ENCODE data around the gene MYO10.

Gene MYO10

GRCh38 chr5:16618138-16618897 is 317.8 kb downstream of the MYO10 start:
- Histone ChIP-seq H3K36me3 (ENCODE audit: insufficient read depth, insufficient read length, low read length) (no peaks in the 10 kb centered on the region), H3K4me1 (ENCODE audit: insufficient read depth, insufficient read length) (peaks cover 2% of the 10 kb centered on the region), H3K27me3 (ENCODE audit: insufficient read depth, insufficient read length) (peaks cover 49% of the 10 kb centered on the region), H3K9me3 (ENCODE audit: insufficient read depth, low read length) (no peaks in the 10 kb centered on the region), H3K4me3 (ENCODE audit: insufficient read length, low read depth) (no peak overlapping the region), H3K9ac (ENCODE audit: insufficient read length, low read depth) (no peak overlapping the region)
- no peak for TF ChIP-seq YY1 (IDR thresholded peaks at IDR 0.05; ENCODE audit: insufficient read depth, insufficient read length)
- no peak for TF ChIP-seq SUZ12 (IDR thresholded peaks at IDR 0.05; ENCODE audit: extremely low read depth, insufficient read depth, insufficient read length)
- TF ChIP-seq ZNF274 (IDR thresholded peaks at IDR 0.05; ENCODE audit: low read depth, low read length): no peak
- no peak for DNase-seq (ENCODE audit: low read depth, low spot score)

GRCh38 chr5:16617274-16617968 is 318.7 kb downstream of the MYO10 start:
- Histone ChIP-seq H3K36me3 (ENCODE audit: insufficient read depth, insufficient read length, low read length) (no peaks in the 10 kb centered on the region), H3K9ac (ENCODE audit: insufficient read length, low read depth) (peak overlapping the region; percentile 78), H3K27me3 (ENCODE audit: insufficient read depth, insufficient read length) (peaks cover 49% of the 10 kb centered on the region), H3K4me1 (ENCODE audit: insufficient read depth, insufficient read length) (peaks cover 2% of the 10 kb centered on the region), H3K9me3 (ENCODE audit: insufficient read depth, low read length) (no peaks in the 10 kb centered on the region), H3K4me3 (ENCODE audit: insufficient read length, low read depth) (peak overlapping the region; percentile 61)
- TF ChIP-seq SUZ12 (IDR thresholded peaks at IDR 0.05; ENCODE audit: extremely low read depth, insufficient read depth, insufficient read length): no peak
- TF ChIP-seq YY1 (IDR thresholded peaks at IDR 0.05; ENCODE audit: insufficient read depth, insufficient read length): no peak
- no peak for DNase-seq (ENCODE audit: low read depth, low spot score)

- peaks cover 49% of the 10 kb centered on the region for H3K27me3 ChIP-seq (ENCODE audit: insufficient read depth, insufficient read length)
- peak; percentile 16 for DNase-seq (ENCODE audit: low read depth, low spot score)
These were observed 319.4 kb downstream of the MYO10 start, which contains the start of gene RETREG1 for GRCh38 chr5:16616536-16617273. RETREG1 (minus strand) TSS chr5:16616997; CDS start chr5:16616971, 26 bp downstream.

GRCh38 chr5:16615741-16616535 is 320.1 kb downstream of the MYO10 start:
- Histone ChIP-seq H3K9me3 (ENCODE audit: insufficient read depth, low read length) (no peaks in the 10 kb centered on the region), H3K9ac (ENCODE audit: insufficient read length, low read depth) (peak overlapping the region; percentile 78), H3K4me3 (ENCODE audit: insufficient read length, low read depth) (peak overlapping the region; percentile 61), H3K27me3 (ENCODE audit: insufficient read depth, insufficient read length) (peaks cover 49% of the 10 kb centered on the region), H3K36me3 (ENCODE audit: insufficient read depth, insufficient read length, low read length) (no peaks in the 10 kb centered on the region), H3K4me1 (ENCODE audit: insufficient read depth, insufficient read length) (peaks cover 2% of the 10 kb centered on the region)
- DNase-seq (ENCODE audit: low read depth, low spot score): no peak
- TF ChIP-seq ZNF274 (IDR thresholded peaks at IDR 0.05; ENCODE audit: low read depth, low read length) (no peak), YY1 (IDR thresholded peaks at IDR 0.05; ENCODE audit: insufficient read depth, insufficient read length) (no peak)

More at GRCh38 chr5:16616536-16617273, 319.4 kb downstream of the MYO10 start, which contains the start of gene RETREG1:
- Histone ChIP-seq H3K36me3 (ENCODE audit: insufficient read depth, insufficient read length, low read length) (no peaks in the 10 kb centered on the region), H3K4me3 (ENCODE audit: insufficient read length, low read depth) (peak within 1 kb of the TSS; percentile 61), H3K4me1 (ENCODE audit: insufficient read depth, insufficient read length) (peaks cover 2% of the 10 kb centered on the region), H3K9me3 (ENCODE audit: insufficient read depth, low read length) (no peaks in the 10 kb centered on the region), H3K9ac (ENCODE audit: insufficient read length, low read depth) (peak within 1 kb of the TSS; percentile 78)
- TF ChIP-seq SUZ12 (IDR thresholded peaks at IDR 0.05; ENCODE audit: extremely low read depth, insufficient read depth, insufficient read length) (no peak), ZNF274 (IDR thresholded peaks at IDR 0.05; ENCODE audit: low read depth, low read length) (no peak), YY1 (IDR thresholded peaks at IDR 0.05; ENCODE audit: insufficient read depth, insufficient read length) (no peak)

- Histone ChIP-seq H3K27me3 (ENCODE audit: insufficient read depth, insufficient read length) (peaks cover 29% of the 10 kb centered on the region), H3K9ac (ENCODE audit: insufficient read length, low read depth) (no peak overlapping the region), H3K9me3 (ENCODE audit: insufficient read depth, low read length) (no peaks in the 10 kb centered on the region), H3K4me1 (ENCODE audit: insufficient read depth, insufficient read length) (peaks cover 2% of the 10 kb centered on the region), H3K4me3 (ENCODE audit: insufficient read length, low read depth) (no peak overlapping the region), H3K36me3 (ENCODE audit: insufficient read depth, insufficient read length, low read length) (no peaks in the 10 kb centered on the region)
- TF ChIP-seq YY1 (IDR thresholded peaks at IDR 0.05; ENCODE audit: insufficient read depth, insufficient read length) (no peak), ZNF274 (IDR thresholded peaks at IDR 0.05; ENCODE audit: low read depth, low read length) (no peak), SUZ12 (IDR thresholded peaks at IDR 0.05; ENCODE audit: extremely low read depth, insufficient read depth, insufficient read length) (no peak)
- DNase-seq (ENCODE audit: low read depth, low spot score): no peak
These were observed 324.1 kb downstream of the MYO10 start for GRCh38 chr5:16612007-16612406.
